ENCODE data around the gene PLB1. TPM values are rescaled to one million over a fixed set of nuclear protein-coding genes. Genes with fewer than 3 reads are reported as not detected.
A peak's percentile ranks its signal among the peaks of the same experiment; 100 is the strongest.

Gene PLB1
- total and polyA plus RNA-seq, 9 of the 15 experiments (the other 6 are each of a cell fraction or from before 2014, with no cell fraction given), result 0.01 to 0.09 (median 0.07) TPM; not detected in 2

DNA sequence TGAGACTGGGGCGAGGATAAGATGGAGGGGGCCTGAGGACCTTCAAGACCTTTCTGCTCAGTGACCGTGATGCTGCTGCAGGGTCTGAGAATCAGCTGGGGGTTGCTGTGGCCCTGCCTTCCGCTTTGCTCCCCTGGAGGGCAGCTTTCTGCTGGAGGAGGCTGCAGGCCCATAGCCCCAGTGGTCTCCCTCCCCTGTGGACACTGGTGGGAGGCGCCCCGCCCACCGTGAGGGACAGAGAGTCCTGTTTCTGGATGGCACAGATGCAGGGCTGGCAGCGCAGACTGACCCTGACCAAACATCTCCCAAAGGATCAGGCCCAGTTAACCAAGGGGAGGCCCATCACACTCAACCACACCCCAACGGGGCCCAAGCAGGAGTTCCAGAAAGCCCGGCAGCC, 42.8 kb downstream of the PLB1 start:
- H3K27me3 ChIP-seq (ENCODE audit: control insufficient read depth in 2 of 2, insufficient read depth in 2 of 2, low read length in 2 of 2), result peaks cover 10 to 46% of the 10 kb centered on the region in 2 experiments; a peak in 4 of 5 replicates
- TF ChIP-seq RFX5 (IDR thresholded peaks at IDR 0.05; ENCODE audit: low read depth, low read length), result no peak
- H3K36me3 ChIP-seq (ENCODE audit: control insufficient read depth, insufficient read depth, low read length), result no peaks in the 10 kb centered on the region
- CTCF ChIA-PET (ENCODE audit: low intra/inter-chr PET ratio), result no interaction called here
- POLR2A ChIA-PET, result interaction anchor here (0.6 to 1.0 kb wide), 2 partner anchors 11 to 47 kb away, joined by 3 to 5 read pairs; no protein-coding TSS in a partner anchor
- H2AFZ ChIP-seq (ENCODE audit: low read depth, low read length), result no peak overlapping the region
- peak overlapping the region; percentile 20; the same call in 1 of the 2 replicates for H3K4me2 ChIP-seq (ENCODE audit: insufficient read depth, low read length)
- no peak overlapping the region for H3K4me3 ChIP-seq
- no peak overlapping the region for H3K27ac ChIP-seq (ENCODE audit: extremely low read depth, low read depth, low read length)
- whole genome bisulfite sequencing (ENCODE audit: insufficient coverage, low coverage, missing lambda C conversion rate), result 18% methylated on average over 9 of the region's 9 CpGs
- in situ Hi-C loops (cut with MboI) (no loop called here), intact Hi-C loops (cut with micrococcal nuclease) (no loop called here)
- no peaks in the 10 kb centered on the region for H3K79me2 ChIP-seq (ENCODE audit: control insufficient read depth, insufficient read depth, low read length)
- H4K20me1 ChIP-seq (replicated peaks; ENCODE audit: control insufficient read depth, insufficient read depth, low read length), result no peaks in the 10 kb centered on the region; the same call in 1 of the 2 replicates
- peaks cover 0 to 7% of the 10 kb centered on the region in 2 experiments; a peak in 2 of 5 replicates for H3K4me1 ChIP-seq (replicated peaks in 1 of 2; ENCODE audit: control insufficient read depth in 2 of 2, insufficient read depth in 2 of 2, low read length in 2 of 2)
- no peak overlapping the region for H3K9ac ChIP-seq (ENCODE audit: insufficient read depth in 1 of 2, low read depth in 2 of 2, low read length in 2 of 2)
- no TSS peak for BruUV-seq (replicated peaks)
- no peaks in the 10 kb centered on the region for H3K9me3 ChIP-seq (replicated peaks; ENCODE audit: control insufficient read depth, insufficient read depth, low read depth, low read length)
- H3K9me1 ChIP-seq (ENCODE audit: control insufficient read depth, insufficient read depth, low read length), result no peaks in the 10 kb centered on the region
- FAIRE-seq (no peak), ATAC-seq (no peak), DNase-seq (ENCODE audit: extremely low read depth in 1 of 4, low spot score in 3 of 4) (no peak)

DNA sequence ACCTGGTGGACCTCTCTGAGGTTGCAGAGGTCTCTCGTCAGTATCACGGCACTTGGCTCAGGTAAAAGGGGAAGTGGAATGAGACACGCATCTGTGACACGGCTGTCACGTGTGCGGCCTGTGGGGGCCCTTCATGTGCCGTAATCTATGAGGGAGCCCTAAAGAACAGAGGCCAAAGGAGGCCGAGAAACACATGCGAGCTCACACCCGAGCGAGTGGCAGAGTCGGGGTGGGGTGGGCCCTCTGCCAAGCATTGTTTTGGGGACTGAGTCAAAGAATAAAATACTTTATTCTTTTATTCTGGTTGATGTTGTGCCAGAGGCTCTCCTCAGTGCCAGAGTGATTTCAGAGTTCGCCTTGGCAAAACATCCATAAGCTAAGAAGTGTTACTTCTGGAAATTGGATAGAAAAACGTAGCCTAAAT, 43.3 kb downstream of the PLB1 start:
- in situ Hi-C loops (cut with MboI), result no loop called here
- FAIRE-seq (no peak), DNase-seq (ENCODE audit: extremely low read depth in 1 of 4, low spot score in 3 of 4) (no peak), ATAC-seq (peak; percentile 62)
- Histone ChIP-seq H3K36me3 (ENCODE audit: control insufficient read depth, insufficient read depth, low read length) (no peaks in the 10 kb centered on the region), H3K4me2 (ENCODE audit: insufficient read depth, low read length) (peak overlapping the region; percentile 20; the same call in 1 of the 2 replicates), H3K4me1 (replicated peaks in 1 of 2; ENCODE audit: control insufficient read depth in 2 of 2, insufficient read depth in 2 of 2, low read length in 2 of 2) (peaks cover 0 to 7% of the 10 kb centered on the region in 2 experiments; a peak in 2 of 5 replicates), H2AFZ (ENCODE audit: low read depth, low read length) (no peak overlapping the region), H3K79me2 (ENCODE audit: control insufficient read depth, insufficient read depth, low read length) (no peaks in the 10 kb centered on the region), H3K27ac (ENCODE audit: extremely low read depth, low read depth, low read length) (no peak overlapping the region), H4K20me1 (replicated peaks; ENCODE audit: control insufficient read depth, insufficient read depth, low read length) (no peaks in the 10 kb centered on the region; the same call in 1 of the 2 replicates), H3K9me3 (replicated peaks; ENCODE audit: control insufficient read depth, insufficient read depth, low read depth, low read length) (no peaks in the 10 kb centered on the region), H3K9me1 (ENCODE audit: control insufficient read depth, insufficient read depth, low read length) (no peaks in the 10 kb centered on the region), H3K27me3 (ENCODE audit: control insufficient read depth in 2 of 2, insufficient read depth in 2 of 2, low read length in 2 of 2) (peaks cover 12 to 49% of the 10 kb centered on the region in 2 experiments; a peak in 4 of 5 replicates), H3K9ac (ENCODE audit: insufficient read depth in 1 of 2, low read depth in 2 of 2, low read length in 2 of 2) (no peak overlapping the region), H3K4me3 (no peak overlapping the region)
- BruUV-seq (replicated peaks), result no TSS peak
- POLR2A ChIA-PET, result interaction anchor here (0.6 to 1.0 kb wide), 2 partner anchors 12 to 48 kb away, joined by 3 to 5 read pairs; no protein-coding TSS in a partner anchor
- intact Hi-C loops (cut with micrococcal nuclease), result no loop called here
- CTCF ChIA-PET (ENCODE audit: low intra/inter-chr PET ratio), result no interaction called here
- WGBS (ENCODE audit: insufficient coverage, low coverage, missing lambda C conversion rate), result 4% methylated on average over 14 of the region's 14 CpGs
- TF ChIP-seq RAD51 (IDR thresholded peaks at IDR 0.05; ENCODE audit: borderline replicate concordance, low read depth), result peak; percentile 49; the same call in 1 of the 2 replicates
- TF ChIP-seq, protein P1, sequence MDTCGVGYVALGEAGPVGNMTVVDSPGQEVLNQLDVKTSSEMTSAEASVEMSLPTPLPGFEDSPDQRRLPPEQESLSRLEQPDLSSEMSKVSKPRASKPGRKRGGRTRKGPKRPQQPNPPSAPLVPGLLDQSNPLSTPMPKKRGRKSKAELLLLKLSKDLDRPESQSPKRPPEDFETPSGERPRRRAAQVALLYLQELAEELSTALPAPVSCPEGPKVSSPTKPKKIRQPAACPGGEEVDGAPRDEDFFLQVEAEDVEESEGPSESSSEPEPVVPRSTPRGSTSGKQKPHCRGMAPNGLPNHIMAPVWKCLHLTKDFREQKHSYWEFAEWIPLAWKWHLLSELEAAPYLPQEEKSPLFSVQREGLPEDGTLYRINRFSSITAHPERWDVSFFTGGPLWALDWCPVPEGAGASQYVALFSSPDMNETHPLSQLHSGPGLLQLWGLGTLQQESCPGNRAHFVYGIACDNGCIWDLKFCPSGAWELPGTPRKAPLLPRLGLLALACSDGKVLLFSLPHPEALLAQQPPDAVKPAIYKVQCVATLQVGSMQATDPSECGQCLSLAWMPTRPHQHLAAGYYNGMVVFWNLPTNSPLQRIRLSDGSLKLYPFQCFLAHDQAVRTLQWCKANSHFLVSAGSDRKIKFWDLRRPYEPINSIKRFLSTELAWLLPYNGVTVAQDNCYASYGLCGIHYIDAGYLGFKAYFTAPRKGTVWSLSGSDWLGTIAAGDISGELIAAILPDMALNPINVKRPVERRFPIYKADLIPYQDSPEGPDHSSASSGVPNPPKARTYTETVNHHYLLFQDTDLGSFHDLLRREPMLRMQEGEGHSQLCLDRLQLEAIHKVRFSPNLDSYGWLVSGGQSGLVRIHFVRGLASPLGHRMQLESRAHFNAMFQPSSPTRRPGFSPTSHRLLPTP (IDR thresholded peaks at IDR 0.05; ENCODE audit: borderline replicate concordance, extremely low read depth, insufficient read length), result no peak
- peak; percentile 98 for TF ChIP-seq SPI1 (IDR thresholded peaks at IDR 0.05; ENCODE audit: borderline replicate concordance, low read depth, low read length)
- no peak for TF ChIP-seq HDGF (IDR thresholded peaks at IDR 0.05)
- no peak for TF ChIP-seq ATF1 (CRISPR knock-in tag; IDR thresholded peaks at IDR 0.05)
- peak; percentile 41 for TF ChIP-seq ATF1 (tag; IDR thresholded peaks at IDR 0.05)
- peak; percentile 81 for TF ChIP-seq L3MBTL2 (IDR thresholded peaks at IDR 0.05)
- TF ChIP-seq MEF2D (tag; conservative IDR thresholded peaks at IDR 0.05; ENCODE audit: low read depth), result no peak

All from K562 (cell line).